Stimulated activated CD4-positive, alpha-beta T cell treated with anti-CD3 and anti-CD28 coated beads, Interleukin-4, amount 100 ng/mL, for 24 hours (primary cell): Measurements from ENCODE around the gene ST6GALNAC5.
"Not testable (repeated sequence)": the region's sequence is repeated elsewhere in the genome, so short reads cannot be mapped to it uniquely, and the experiment has no call there.

ENCODE experiments used
- DNase-seq: peaks from one replicate; pipeline ENCODE4 v3.0.0-alpha.2; 2020

ST6GALNAC5 gene

DNA sequence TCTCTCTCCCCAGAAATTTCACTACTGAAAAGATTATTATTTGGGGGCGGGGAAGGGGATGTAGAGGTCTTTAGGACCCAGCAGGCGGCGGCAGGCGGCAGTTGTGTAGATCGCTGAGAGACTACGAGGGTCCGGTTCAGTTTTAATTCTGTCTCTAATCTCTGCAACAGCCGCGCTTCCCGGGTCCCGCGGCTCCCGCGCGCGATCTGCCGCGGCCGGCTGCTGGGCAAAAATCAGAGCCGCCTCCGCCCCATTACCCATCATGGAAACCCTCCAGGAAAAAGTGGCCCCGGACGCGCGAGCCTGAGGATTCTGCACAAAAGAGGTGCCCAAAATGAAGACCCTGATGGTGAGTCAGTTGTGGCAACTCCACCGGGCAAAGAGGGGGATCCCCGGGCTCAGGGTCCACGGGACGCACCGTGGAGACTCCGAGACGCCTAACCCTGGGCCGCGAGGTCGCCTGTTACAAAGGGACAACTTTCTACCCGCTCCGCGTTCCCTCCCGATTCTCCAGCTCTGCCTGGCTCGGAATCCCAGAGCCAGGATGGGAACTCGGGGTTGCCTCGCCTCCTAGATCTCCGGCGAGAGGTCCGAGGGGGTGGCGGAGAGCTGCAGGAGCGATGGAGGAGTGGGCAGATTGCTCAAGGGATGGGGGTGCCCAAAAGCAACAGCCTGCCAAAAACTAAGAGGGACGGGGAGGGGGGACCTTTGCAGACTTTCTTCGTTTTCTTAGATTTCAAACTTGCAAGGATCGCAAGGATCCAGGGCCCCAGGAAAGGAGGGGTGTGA lies at the start of gene ST6GALNAC5:
Gene ST6GALNAC5 (plus strand): TSS at position 139 of the 789 bp plus-strand sequence.
- no peak for DNase-seq

DNA sequence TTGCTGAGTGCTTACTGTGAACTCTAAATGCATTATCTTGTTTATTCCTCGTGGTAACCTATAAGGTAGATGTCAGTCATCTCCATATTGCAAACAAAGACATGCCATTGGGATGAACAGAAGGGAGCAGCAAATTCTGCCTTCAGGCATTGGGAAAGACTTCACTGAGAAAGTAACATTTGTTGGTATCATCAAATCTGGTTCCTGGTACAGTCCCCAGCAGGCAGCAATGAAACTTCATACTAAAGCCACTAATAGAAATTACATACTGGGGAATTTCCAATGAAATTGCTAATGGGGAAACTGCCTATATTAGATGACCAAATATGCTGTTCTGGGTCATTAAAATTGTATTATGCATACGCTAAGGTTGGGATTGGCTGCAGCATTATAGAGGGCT lies 47.3 kb upstream of the ST6GALNAC5 start:
- no peak for DNase-seq

DNA sequence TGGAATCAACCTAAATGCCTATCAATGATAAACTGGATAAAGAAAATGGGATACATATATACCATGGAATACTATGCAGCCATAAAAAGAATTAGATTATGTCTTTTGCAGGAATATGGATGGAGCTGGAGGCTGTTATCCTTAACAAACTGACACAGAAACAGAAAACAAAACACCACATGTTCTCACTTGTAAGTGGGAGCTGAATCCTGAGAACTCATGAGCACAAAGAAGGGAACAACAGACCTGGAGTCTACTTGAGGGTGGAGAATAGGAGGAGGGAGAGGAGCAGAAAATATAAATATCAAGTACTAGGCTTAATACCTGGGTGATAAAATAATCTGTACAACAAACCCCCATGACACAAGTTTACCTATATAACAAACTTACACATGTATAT lies 44.3 kb upstream of the ST6GALNAC5 start:
- DNase-seq, result not testable (repeated sequence)

DNA sequence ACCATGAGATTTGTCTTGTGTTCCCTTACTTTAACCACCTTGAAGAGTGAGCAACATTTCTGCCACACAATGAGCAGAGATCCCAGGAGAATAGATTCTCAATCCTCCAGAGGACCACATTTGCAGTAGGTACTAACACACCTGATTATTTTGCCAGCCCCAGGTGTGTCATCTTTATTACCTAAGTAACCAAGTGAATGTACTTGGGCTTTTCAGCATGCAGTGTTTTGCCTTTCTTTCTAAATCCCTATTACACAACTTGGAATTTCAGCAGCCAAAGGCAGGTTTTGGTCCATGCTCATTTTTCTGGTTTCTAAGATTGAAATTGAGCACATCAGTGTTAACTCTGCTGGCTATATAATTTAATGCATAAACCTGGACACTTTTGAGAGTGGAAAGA lies 43.2 kb upstream of the ST6GALNAC5 start:
- no peak for DNase-seq

DNA sequence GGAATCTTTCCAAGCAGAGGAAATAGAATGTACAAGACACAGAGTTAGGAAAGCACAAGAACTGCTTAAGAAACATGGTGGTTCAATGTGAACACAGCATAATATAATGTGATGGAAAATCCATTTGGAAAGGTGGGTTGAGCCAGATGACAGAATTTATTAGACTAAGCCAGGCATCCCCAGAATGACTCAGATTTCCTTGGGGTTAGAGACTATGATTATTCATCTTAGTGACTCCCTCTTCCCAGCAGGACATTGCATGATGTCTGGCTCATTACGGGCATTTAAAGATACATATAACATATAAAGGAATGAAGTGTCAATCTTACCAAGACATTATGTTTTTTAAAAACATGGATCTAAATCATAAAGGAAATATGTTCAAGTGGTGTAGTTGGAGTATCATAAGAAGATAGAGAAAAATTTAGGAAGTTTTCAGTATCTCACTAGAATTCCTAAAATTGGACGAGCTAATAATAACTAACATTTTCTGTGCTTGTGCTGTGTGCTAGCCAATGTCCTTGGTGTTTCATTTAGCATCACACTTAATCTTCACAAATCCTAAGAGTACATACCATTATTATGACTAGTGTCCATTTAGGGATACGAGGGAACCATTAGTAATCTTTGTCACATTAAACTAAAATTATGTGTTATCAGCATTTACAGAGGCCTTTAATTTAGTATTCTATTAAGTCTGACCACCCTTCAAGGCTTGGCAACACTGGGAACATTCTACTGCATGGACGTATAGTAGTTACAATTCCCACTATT lies 41.0 kb upstream of the ST6GALNAC5 start:
- DNase-seq, result no peak

DNA sequence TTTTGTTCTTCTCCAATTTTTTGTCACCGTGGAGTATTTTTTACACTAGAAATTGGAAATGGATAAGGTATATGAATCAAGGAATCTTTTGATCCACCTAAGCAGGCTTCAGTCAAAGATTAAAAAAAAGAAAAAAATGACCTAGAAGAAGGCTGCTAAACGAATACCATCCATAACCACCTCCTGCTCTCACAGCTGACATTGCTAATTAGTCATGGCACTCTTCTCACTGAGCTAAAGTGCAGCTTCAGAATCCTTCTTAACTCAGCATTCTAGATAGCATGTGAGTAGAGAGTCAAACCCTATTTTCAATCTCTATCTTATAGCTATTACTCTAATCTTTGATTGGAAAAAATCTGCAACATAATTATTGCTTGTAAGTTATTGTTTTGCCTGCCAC lies 40.2 kb upstream of the ST6GALNAC5 start:
- no peak for DNase-seq

DNA sequence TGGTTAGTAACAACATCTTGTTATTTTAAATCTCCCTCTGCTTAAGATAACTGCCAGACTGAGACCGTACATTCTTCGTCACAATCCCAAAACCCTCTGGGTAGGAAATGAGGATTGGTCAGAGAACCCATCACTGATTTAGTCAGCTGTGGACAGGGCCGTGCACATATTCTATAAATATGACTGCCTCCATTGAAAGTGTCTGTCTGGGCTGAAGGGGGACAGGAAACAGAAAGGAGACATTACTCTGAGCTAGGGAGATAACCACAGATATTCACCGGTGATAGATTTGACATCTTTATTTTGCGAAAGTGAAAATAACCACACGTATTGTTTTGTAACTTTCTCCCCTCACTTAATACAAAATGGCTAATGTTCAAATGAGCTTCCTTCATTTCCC lies 36.9 kb upstream of the ST6GALNAC5 start:
- no peak for DNase-seq

DNA sequence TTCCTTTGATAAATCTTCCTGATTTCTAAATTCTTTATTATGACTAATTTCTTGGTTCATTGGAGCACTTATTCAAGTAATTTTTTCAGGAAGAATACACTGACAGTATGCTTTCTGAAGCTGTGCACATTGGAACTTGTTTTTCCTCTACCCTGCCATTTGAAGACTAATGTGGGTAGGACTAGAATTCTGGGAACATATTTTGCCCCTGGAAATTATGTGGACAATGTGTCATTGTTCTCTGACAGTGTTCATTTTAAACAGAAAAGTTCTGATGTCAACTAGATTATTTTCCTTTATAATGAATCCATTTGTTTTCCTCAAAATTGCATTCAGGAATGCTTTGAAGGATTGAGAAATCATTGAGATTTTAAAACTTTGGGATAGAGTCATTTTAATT lies 34.8 kb upstream of the ST6GALNAC5 start:
- no peak for DNase-seq

DNA sequence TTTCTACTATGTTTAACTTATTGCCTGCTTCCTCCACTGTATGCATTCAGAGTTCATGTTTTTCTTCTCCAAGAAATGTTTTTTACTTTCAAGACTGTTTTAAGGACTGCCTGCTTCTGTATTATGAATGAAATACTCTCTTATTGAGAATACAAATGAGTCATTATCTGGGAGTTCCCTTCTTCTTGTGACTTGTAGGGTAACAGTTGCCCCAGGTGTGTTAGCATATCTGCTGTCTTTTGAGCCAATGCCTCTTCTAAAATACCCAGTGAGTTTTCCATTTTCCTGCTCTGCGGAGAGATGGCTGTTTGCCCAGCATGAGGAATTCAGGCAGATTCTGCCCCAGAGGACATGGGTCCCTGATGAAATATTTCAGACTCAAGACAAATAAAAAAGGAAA lies 34.1 kb upstream of the ST6GALNAC5 start:
- no peak for DNase-seq

DNA sequence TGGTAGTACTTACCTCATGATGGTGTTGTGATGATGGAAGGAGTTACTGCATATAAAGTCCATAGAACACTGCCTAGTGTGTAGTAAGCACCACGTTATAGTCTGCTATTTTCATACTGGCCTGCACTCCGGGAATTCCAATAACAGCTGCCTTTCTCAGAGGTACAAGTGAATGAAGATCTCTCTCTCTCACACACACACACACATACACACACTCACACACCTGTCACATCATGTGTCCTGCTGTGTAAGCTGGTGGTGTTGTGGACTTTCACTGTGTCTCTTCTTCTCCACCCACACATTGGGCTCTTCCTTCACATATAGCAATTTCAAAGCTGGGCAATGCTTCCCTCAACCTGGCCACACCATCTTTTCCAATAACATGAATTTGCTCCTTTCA lies 33.4 kb upstream of the ST6GALNAC5 start:
- no peak for DNase-seq

DNA sequence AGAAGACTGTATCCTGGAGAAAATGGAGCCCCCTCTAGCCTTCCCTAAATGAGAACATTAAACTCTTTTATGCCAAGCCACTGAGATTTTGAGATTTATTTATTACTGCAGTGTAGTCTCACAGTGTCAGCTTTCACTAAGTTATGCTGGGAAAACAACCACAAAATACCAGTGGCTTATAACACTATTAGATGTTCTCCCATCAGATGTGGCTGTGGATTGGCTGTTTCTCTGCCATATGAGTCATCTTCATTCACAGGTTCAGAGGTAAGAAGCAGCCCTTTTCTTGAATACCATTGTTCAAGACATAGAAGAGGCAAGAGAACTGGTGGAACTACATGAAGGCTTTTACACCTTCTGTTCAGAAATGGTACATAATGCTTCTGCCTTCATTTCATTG lies 32.1 kb upstream of the ST6GALNAC5 start:
- no peak for DNase-seq

DNA sequence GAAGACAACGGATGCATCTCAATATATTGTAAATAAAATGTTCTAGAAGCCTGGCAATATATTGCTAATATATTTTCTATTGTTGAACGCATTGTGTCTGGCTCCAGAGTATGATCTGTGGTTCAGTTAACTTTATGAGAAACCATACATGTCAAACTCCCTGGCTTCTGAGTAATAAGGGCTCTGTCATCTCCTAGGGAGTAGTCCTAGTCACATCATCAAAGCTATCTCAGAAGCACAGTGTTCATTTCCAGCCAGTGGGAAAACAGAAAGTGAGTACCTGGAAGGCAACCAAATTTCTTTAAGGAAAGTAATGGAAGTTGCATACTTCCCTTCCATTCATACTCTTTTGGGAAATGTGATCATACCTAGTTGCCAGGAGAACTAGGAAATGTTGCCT lies 27.0 kb upstream of the ST6GALNAC5 start:
- no peak for DNase-seq

DNA sequence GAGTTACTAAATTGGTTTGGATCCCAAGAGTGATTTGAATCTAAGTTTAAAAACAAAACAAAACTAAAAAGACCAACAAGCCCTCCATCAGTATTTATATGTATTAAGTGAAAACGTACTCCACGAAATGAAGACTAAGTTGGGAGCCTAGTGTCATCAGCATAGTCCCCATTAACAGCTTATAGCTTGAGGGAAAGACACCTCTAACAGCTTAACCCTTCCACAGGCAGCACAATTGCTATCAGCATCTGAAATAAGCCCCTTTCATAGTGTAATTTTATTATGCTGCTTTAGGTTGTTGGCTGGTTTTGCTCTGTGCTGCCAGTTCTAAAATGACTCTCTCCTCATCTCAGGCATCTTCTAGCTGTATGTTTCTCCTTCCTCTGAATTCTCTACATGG lies 25.8 kb upstream of the ST6GALNAC5 start:
- no peak for DNase-seq

DNA sequence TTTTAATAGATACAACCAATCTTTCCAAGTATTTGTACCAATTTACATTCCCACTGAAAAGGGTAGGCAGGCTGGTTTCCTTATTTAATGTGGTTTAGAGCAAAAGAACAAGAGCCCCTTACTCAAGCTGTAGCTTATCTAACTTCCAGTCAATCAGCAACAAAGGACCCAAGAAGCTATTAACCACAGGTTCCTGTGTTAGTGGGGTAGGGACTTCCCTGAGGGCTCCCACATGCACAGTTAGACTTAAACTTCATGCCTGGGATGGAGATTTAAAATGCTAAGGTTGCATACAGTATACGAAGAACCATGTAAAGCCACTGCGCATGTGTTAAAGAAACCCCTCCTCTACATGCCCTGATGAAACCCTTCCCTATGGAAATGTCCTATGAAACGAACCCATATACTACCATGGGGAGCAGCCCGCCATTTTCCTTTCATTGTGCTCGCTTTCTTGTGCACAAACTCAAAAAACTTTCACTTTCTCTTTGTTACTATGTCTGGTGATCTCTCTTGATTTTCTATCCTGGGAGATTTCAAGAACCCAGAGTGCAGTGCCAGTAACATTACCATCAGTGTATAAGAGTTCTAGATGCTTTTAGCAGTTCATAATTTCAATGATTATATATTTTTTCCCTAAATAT lies 23.3 kb upstream of the ST6GALNAC5 start:
- no peak for DNase-seq

DNA sequence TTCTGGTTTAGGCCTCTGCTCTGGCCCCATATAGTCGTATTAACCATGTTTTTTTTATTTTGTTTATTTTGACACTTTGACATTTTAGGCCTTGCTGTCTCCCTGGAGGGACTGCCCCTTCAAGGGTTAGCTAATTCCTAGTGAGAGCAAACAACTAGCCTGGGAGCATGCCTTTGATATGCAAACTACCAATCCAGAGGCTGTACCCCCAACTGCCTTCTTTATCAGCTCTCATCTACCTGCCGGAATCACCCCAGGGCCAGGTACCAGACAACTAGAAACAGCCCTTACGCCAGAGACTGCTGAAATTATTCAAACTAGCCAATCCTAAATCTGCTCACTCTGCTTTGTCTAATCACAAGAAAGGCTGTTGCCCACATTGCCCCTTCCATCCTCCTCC lies 13.0 kb upstream of the ST6GALNAC5 start:
- DNase-seq, result no peak

DNA sequence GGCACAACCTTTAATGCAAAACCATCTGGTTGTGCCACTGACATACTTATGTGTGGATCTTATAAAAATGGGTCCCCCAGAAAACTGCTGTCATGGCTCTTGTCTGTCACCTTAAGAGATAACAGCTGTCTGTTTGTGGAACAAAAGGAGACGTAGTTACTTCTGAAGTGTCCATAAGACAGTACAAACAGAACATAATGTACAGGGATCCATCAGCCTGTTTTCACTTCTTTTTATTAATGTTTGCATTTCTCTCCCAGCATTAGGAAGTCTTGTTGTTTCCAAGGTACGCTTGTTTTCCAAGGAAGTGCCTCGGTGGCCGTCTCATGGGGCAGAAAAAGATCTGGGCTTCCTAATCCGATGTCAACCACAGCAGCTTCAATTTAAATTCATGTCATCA lies 11.2 kb upstream of the ST6GALNAC5 start:
- no peak for DNase-seq

DNA sequence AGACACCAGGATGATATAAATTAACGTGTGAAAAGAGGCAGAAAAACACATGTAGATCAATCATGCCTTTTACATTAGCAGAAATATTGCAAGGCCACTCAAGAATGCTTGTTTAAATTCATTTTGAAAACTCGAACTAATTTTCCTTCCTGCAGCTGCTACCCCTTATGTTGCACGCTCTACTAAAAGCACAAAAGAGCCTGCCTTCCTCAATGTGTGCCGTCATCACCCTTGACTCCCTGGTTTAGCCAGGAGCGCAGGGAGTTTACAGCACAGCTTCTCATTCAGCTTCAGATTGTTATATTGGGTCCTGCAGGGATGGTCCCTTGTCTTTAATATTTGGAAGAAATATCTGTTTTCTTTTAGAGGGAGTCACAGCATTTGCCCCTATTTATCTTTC lies 10.1 kb upstream of the ST6GALNAC5 start:
- no peak for DNase-seq

DNA sequence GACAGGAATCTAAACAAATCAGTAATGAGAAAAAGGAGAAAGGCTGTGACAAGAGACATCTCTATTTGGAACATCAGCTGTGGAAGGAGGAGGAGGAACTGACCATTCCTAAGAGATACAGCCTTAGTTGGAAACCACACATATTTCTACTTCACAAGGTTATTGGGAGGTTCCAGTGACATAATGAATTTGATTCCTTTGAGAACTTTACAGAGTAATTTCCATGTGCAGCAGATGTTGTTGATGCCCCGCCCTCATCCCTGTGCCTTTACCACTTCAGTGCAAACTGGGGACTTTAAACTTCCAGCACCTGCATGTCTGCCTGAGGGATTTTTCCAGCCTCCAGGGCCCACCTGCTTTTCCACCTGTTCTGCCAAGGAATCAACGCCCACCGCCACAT lies 9.3 kb upstream of the ST6GALNAC5 start:
- no peak for DNase-seq

DNA sequence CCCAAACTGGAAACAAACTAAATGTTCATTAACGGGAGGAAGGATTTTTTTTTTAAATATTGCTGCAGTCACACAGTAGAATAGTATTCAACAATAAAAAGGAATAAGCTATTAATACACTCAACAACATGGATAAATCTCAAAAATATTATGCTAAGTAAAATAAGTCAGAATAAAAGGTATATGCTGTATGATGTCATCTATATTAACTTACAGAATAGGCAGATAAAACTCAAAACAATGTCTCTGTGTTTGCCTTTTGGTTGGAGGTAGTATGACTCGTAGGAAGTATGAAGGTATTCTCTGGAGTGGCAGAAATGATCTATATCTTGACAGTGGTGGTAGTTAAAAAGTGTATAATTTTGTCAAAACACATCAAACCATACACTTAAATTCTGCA lies 6.1 kb upstream of the ST6GALNAC5 start:
- DNase-seq, result no peak

DNA sequence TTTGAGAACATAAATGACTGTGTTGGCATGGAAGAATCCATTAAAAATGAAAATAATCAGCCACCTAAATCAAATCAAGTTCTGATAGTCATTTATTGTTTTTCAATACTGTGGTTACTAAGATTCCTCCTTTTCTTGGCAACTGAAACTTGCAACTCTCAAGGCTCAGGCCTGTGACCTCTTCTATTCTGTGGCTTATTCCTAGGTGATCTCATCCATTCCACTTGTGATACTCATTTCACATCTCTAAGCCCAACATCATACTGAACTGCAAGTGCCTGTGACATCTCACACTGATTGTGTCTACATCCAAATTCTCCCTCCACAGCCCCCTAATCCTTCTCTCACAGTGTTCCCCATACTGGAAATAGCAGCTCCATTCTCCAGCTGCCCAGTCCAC lies 4.8 kb upstream of the ST6GALNAC5 start:
- DNase-seq, result no peak

DNA sequence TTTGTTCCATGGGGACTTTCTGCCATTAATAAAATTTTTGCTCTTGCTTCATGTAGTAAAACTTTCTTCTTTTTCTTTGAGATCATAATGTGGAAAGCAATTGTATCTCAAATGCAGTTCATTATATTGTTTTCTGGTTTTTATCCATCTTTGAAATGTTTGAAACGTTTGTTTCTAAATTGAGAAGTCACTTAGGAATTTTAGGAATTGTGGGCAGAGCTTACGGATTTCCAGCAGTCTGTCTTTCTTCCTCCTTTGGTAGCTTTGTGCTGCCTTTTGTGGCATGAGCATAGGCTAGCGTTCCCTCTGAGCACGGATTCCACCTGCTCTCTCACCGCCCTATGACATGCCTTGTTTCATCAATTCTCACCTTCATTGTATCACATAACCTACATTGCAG lies 2.9 kb upstream of the ST6GALNAC5 start:
- DNase-seq, result no peak

DNA sequence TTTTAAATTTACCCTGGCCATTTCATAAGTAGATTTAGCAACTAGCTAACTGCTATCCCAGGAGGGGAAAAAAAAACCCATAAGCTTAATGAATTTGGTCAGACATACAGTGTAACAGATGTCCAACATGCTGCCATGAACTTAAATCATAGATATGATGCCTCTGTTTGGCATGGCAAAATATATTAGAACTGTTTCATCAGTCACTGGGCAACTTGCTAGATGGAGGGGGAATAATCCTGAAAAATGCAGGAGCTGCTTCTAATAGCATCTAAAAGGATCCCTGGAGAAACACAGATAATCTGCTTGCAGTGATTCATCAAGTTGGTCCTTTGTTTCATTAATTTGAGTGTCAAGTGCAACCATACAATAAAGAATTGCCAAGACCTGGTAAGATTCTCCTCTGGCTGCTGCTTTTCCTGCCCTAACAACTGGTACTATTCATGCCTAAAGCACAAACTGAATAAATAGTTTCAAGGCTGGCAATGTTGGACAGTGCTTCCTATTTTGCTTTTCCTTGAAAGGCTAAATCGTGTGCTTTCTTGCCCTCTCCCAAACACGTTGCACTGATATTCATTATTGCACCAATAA lies 1.5 kb upstream of the ST6GALNAC5 start:
- DNase-seq, result no peak

DNA sequence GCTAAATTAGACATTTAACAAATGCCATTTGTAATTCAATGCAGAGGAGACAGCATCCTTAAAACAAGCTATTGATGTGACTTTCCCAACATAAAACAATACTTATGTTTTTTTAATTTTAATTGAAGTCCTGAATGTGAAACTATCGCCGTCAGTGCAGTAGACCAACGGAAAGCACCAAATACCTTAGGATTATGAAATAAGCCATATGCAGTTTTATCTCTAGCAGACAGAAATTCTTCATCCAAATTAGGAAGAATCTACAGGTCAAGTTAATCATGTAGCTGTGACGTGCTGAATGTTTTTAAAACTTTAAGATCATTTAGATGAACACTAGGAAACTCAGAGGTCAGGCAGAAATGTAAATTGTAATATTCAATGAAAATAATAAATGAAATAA lies 714 bp upstream of the ST6GALNAC5 start:
- DNase-seq, result no peak
